GM23338 (cell line): ENCODE results near the gene POLD2.

ENCODE experiments used
- CREB1 ChIP-seq: fragments of 250-450 bp; sonication (Bioruptor Pico); IDR thresholded peaks from 2 replicates; pipeline ENCODE4 v1.5.0; 2020; ENCODE audit warnings: low read depth, mild to moderate bottlenecking, moderate library complexity
- TF ChIP-seq, protein P1 (sequence below), 2 experiments: fragments of 200-600 bp in 1 of 2; sonication (generic) in 1 of 2; conservative IDR thresholded peaks; 2 replicates each; pipeline versions ENCODE4 v1.5.1 to v1.6.1; 2016 to 2017; ENCODE audit warnings: antibody characterized with exemption in 2 of 2, low read depth in 2 of 2, mild to moderate bottlenecking in 2 of 2, moderate library complexity in 1 of 2
- TF ChIP-seq, protein P2 (sequence below): IDR thresholded peaks from one replicate; pipeline ENCODE4 v1.6.1; 2018; ENCODE audit warnings: antibody characterized with exemption; ENCODE audit not compliant: unreplicated experiment

DNA sequence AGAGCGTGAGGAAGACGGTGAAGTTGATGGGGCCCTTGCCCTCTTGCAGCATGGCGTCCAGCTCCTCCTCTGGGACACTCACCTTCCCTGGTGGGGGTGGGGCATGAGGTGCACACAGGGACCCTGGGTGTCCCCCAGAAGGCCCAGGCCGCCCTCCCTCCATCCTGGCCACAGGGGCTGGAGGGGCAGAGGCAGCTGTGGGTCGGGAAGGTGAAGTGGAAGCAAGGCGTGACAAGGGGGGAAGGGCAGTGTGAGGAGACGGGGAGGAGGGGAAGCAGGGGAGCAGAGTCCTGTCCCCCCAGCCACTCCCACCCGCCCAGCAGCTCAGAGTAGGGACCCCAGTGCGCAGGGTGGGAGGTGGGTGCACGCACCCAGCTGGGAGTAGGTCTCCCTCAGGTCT, 17.0 kb upstream of the POLD2 start:
- no peak for TF ChIP-seq CREB1
- TF ChIP-seq, protein P1, sequence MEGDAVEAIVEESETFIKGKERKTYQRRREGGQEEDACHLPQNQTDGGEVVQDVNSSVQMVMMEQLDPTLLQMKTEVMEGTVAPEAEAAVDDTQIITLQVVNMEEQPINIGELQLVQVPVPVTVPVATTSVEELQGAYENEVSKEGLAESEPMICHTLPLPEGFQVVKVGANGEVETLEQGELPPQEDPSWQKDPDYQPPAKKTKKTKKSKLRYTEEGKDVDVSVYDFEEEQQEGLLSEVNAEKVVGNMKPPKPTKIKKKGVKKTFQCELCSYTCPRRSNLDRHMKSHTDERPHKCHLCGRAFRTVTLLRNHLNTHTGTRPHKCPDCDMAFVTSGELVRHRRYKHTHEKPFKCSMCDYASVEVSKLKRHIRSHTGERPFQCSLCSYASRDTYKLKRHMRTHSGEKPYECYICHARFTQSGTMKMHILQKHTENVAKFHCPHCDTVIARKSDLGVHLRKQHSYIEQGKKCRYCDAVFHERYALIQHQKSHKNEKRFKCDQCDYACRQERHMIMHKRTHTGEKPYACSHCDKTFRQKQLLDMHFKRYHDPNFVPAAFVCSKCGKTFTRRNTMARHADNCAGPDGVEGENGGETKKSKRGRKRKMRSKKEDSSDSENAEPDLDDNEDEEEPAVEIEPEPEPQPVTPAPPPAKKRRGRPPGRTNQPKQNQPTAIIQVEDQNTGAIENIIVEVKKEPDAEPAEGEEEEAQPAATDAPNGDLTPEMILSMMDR (conservative IDR thresholded peaks at IDR 0.05; ENCODE audit: low read depth in 2 of 2): no peak
- TF ChIP-seq, protein P2, sequence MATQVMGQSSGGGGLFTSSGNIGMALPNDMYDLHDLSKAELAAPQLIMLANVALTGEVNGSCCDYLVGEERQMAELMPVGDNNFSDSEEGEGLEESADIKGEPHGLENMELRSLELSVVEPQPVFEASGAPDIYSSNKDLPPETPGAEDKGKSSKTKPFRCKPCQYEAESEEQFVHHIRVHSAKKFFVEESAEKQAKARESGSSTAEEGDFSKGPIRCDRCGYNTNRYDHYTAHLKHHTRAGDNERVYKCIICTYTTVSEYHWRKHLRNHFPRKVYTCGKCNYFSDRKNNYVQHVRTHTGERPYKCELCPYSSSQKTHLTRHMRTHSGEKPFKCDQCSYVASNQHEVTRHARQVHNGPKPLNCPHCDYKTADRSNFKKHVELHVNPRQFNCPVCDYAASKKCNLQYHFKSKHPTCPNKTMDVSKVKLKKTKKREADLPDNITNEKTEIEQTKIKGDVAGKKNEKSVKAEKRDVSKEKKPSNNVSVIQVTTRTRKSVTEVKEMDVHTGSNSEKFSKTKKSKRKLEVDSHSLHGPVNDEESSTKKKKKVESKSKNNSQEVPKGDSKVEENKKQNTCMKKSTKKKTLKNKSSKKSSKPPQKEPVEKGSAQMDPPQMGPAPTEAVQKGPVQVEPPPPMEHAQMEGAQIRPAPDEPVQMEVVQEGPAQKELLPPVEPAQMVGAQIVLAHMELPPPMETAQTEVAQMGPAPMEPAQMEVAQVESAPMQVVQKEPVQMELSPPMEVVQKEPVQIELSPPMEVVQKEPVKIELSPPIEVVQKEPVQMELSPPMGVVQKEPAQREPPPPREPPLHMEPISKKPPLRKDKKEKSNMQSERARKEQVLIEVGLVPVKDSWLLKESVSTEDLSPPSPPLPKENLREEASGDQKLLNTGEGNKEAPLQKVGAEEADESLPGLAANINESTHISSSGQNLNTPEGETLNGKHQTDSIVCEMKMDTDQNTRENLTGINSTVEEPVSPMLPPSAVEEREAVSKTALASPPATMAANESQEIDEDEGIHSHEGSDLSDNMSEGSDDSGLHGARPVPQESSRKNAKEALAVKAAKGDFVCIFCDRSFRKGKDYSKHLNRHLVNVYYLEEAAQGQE: no peak
